Testis (tissue), 2 donors: Measurements from ENCODE around the gene SEC11A.

Experiments used
- POLR2A ChIP-seq: fragments of 450-650 bp; IDR thresholded peaks from one replicate; pipeline ENCODE4 v1.6.1; 2017; ENCODE audit warnings: antibody characterized with exemption, mild to moderate bottlenecking, moderate library complexity
- TF ChIP-seq, protein P1 (sequence below), 3 experiments: fragments of 450-650 bp in 2 of 3; fragments of 200-600 bp in 1 of 3; sonication (generic) in 1 of 3; IDR thresholded peaks; one replicate each; pipeline ENCODE4 v1.5.1; 2016 to 2019; ENCODE audit warnings: antibody characterized with exemption in 3 of 3, mild to moderate bottlenecking in 2 of 3, moderate library complexity in 1 of 3

DNA sequence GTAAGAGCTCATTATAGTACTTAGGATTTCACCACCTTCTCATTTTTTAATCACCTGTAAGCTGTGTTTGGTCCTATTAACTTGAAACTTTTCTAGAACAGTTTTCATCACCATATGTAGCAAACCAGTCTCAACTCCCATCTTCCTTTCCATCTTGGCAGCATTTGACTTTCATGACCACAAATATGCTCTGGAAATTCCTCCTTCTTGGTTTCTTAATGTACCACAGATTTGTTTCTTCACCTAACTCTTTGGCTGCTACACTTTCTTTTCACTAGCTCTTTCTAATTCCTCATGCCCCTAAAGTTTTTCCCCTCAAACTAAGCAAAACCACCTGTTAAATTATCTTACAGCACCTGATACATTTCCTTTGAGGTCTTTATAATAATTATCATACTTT is 44.7 kb downstream of the SEC11A start:
- TF ChIP-seq, protein P1, sequence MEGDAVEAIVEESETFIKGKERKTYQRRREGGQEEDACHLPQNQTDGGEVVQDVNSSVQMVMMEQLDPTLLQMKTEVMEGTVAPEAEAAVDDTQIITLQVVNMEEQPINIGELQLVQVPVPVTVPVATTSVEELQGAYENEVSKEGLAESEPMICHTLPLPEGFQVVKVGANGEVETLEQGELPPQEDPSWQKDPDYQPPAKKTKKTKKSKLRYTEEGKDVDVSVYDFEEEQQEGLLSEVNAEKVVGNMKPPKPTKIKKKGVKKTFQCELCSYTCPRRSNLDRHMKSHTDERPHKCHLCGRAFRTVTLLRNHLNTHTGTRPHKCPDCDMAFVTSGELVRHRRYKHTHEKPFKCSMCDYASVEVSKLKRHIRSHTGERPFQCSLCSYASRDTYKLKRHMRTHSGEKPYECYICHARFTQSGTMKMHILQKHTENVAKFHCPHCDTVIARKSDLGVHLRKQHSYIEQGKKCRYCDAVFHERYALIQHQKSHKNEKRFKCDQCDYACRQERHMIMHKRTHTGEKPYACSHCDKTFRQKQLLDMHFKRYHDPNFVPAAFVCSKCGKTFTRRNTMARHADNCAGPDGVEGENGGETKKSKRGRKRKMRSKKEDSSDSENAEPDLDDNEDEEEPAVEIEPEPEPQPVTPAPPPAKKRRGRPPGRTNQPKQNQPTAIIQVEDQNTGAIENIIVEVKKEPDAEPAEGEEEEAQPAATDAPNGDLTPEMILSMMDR (IDR thresholded peaks at IDR 0.05): no peak
- TF ChIP-seq POLR2A: no peak
